HCT116 (cell line): ENCODE results near the gene TXNRD3. TPM values are rescaled to one million over a fixed set of nuclear protein-coding genes. Genes with fewer than 3 reads are reported as not detected.

ENCODE experiments used
- ATAC-seq: fragments of 200-7000 bp; cut with Tn5 transposase; 2 replicates; pipeline ENCODE4 v1.9.1; 2020; ENCODE audit warnings: mild to moderate bottlenecking, moderate library complexity
- BruUV-seq: library from RNA; stranded (reverse); fragments of 400-500 nt; replicated peaks from 2 replicates; lab custom pipeline; 2021; lab: Mats Ljungman, UMichigan
- CTCF ChIA-PET: fragments of 300-600 bp; sonication (Branson Sonifier 250); formaldehyde crosslinking; loops from one replicate; lab custom pipeline; 2021; ENCODE audit warnings: antibody characterized with exemption; lab: Charles Lee
- POLR2A ChIA-PET: fragments of 300-600, 350-600 bp; sonication (Branson Sonifier 250); formaldehyde crosslinking; loops from one replicate; lab custom pipeline; 2021; ENCODE audit warnings: antibody characterized with exemption; lab: Charles Lee
- RAD21 ChIA-PET, 2 experiments: fragments of 300-600 bp; sonication (Branson Sonifier 250); formaldehyde crosslinking; loops; one replicate each; lab custom pipeline; 2023; ENCODE audit warnings: low total read pairs in 2 of 2; ENCODE audit not compliant: uncharacterized antibody in 2 of 2, unreplicated experiment in 2 of 2, low non-redundant PET in 1 of 2; lab: Charles Lee
- DNase-seq: peaks from one replicate; pipeline ENCODE4 v3.0.0-alpha.2; 2010; ENCODE audit warnings: low read depth, low spot score
- H2AFZ ChIP-seq: fragments of 200-600 bp; shearing (Covaris generic), sonication (generic); 2 replicates; pipeline ENCODE4 v1.6.1; 2017; ENCODE audit warnings: low read depth, mixed run types, mixed read lengths, antibody characterized with exemption, low read length; ENCODE audit not compliant: poor library complexity, severe bottlenecking
- H3K27ac ChIP-seq: 2 replicates; pipeline ENCODE4 v1.5.1; 2012; ENCODE audit warnings: low read depth, low read length
- H3K27me3 ChIP-seq: fragments of 200-600 bp; sonication (generic); 2 replicates; pipeline ENCODE4 v1.6.1; 2016; ENCODE audit warnings: mixed run types, low read length, mixed read lengths; ENCODE audit not compliant: insufficient read depth
- H3K36me3 ChIP-seq, 2 experiments: fragments of 200-500 bp in 1 of 2; fragments of 200-600 bp in 1 of 2; sonication (Bioruptor generic) in 1 of 2; sonication (generic) in 1 of 2; 2 replicates each; pipeline versions ENCODE4 v1.5.1 to v1.6.1; 2014 to 2016; ENCODE audit warnings: low read length in 2 of 2, inconsistent platforms in 1 of 2, mixed read lengths in 1 of 2, mixed run types in 1 of 2; ENCODE audit not compliant: insufficient read depth in 2 of 2, control insufficient read depth in 1 of 2
- H3K4me1 ChIP-seq, 2 experiments: fragments of 200-600 bp in 1 of 2; sonication (generic) in 1 of 2; 2 replicates each; pipeline versions ENCODE4 v1.5.1 to v1.6.1; 2012 to 2017; ENCODE audit warnings: low read length in 2 of 2, inconsistent platforms in 1 of 2, mild to moderate bottlenecking in 1 of 2, mixed read lengths in 1 of 2, mixed run types in 1 of 2, moderate library complexity in 1 of 2; ENCODE audit not compliant: insufficient read depth in 2 of 2, control insufficient read depth in 1 of 2
- H3K4me2 ChIP-seq: fragments of 200-600 bp; sonication (generic); 2 replicates; pipeline ENCODE4 v1.6.1; 2017; ENCODE audit warnings: mixed run types, low read length, mixed read lengths
- H3K4me3 ChIP-seq, 2 experiments: fragments of 200-600 bp in 1 of 2; sonication (generic) in 1 of 2; replicated peaks in 1 of 2; 2 replicates each; pipeline ENCODE4 v1.5.1; 2011 to 2016; ENCODE audit warnings: low read length in 2 of 2, control low read depth in 1 of 2, low read depth in 1 of 2, mild to moderate bottlenecking in 1 of 2, mixed read lengths in 1 of 2, mixed run types in 1 of 2
- H3K79me2 ChIP-seq: fragments of 200-600 bp; sonication (generic); 2 replicates; pipeline ENCODE4 v1.6.1; 2017; ENCODE audit warnings: mild to moderate bottlenecking, mixed run types, low read length, moderate library complexity, mixed read lengths; ENCODE audit not compliant: insufficient read depth
- H3K9ac ChIP-seq: fragments of 200-600 bp; sonication (generic); 2 replicates; pipeline ENCODE4 v1.6.1; 2016; ENCODE audit warnings: low read length, mixed read lengths
- H3K9me2 ChIP-seq: fragments of 200-600 bp; sonication (generic), shearing (Covaris generic); 2 replicates; pipeline ENCODE4 v1.6.1; 2017; ENCODE audit warnings: mixed run types, mild to moderate bottlenecking, moderate library complexity; ENCODE audit not compliant: insufficient read depth
- H3K9me3 ChIP-seq, 2 experiments: fragments of 200-500 bp in 1 of 2; fragments of 200-600 bp in 1 of 2; sonication (Bioruptor generic) in 1 of 2; sonication (generic) in 1 of 2; 2 replicates each; pipeline ENCODE4 v1.6.1; 2014 to 2017; ENCODE audit warnings: low read length in 2 of 2, mixed read lengths in 2 of 2, inconsistent platforms in 1 of 2, low read depth in 1 of 2, mild to moderate bottlenecking in 1 of 2, mixed run types in 1 of 2, moderate library complexity in 1 of 2; ENCODE audit not compliant: control insufficient read depth in 1 of 2, insufficient read depth in 1 of 2
- H4K20me1 ChIP-seq: fragments of 200-600 bp; sonication (generic), shearing (Covaris generic); 2 replicates; pipeline ENCODE4 v1.6.1; 2017; ENCODE audit warnings: mixed run types, mild to moderate bottlenecking, moderate library complexity; ENCODE audit not compliant: insufficient read depth
- CBX3 ChIP-seq: IDR thresholded peaks from 2 replicates; pipeline ENCODE4 v1.6.1; 2012; ENCODE audit warnings: low read depth
- ELF1 ChIP-seq: IDR thresholded peaks from 2 replicates; pipeline ENCODE4 v1.6.1; 2012; ENCODE audit warnings: low read depth, borderline replicate concordance
- EZH2 ChIP-seq: fragments of 200-600 bp; sonication (generic); IDR thresholded peaks from 2 replicates; pipeline ENCODE4 v1.6.1; 2017; ENCODE audit warnings: antibody characterized with exemption, mixed run types
- EZH2phosphoT487 ChIP-seq: fragments of 200-600 bp; IDR thresholded peaks from 2 replicates; pipeline ENCODE4 v1.6.1; 2018; ENCODE audit warnings: antibody characterized with exemption, borderline replicate concordance
- JUND ChIP-seq: IDR thresholded peaks from 2 replicates; pipeline ENCODE4 v1.6.1; 2012
- POLR2AphosphoS5 ChIP-seq: IDR thresholded peaks from 2 replicates; pipeline ENCODE4 v1.6.1; 2011; ENCODE audit warnings: mild to moderate bottlenecking, low read depth, low read length, moderate library complexity
- RAD21 ChIP-seq: IDR thresholded peaks from 2 replicates; pipeline ENCODE4 v1.6.1; 2012; ENCODE audit warnings: low read depth, mild to moderate bottlenecking
- SIN3A ChIP-seq: IDR thresholded peaks from 2 replicates; pipeline ENCODE4 v1.6.1; 2012; ENCODE audit warnings: low read depth
- SP1 ChIP-seq: IDR thresholded peaks from 2 replicates; pipeline ENCODE4 v1.6.1; 2012; ENCODE audit warnings: low read depth
- TCF7L2 ChIP-seq: IDR thresholded peaks from 2 replicates; pipeline ENCODE4 v1.7.0; 2011; ENCODE audit warnings: borderline replicate concordance, inconsistent platforms; ENCODE audit not compliant: insufficient read depth, insufficient read length; ENCODE audit errors: extremely low read depth
- YY1 ChIP-seq: IDR thresholded peaks from 2 replicates; pipeline ENCODE4 v1.6.1; 2011; ENCODE audit warnings: low read length, low read depth, moderate library complexity, mild to moderate bottlenecking; ENCODE audit not compliant: insufficient replicate concordance; ENCODE audit errors: extremely low read depth
- intact Hi-C: fragments of 100-400 bp; cut with micrococcal nuclease; formaldehyde crosslinking; loops from 2 replicates; pipeline ENCODE4 v1.10.0; 2022
- total RNA-seq: library from RNA; stranded (reverse); gene quantifications from one replicate; pipeline ENCODE4 v1.2.1, GENCODE V29; 2021; ENCODE audit not compliant: unreplicated experiment
- TF ChIP-seq, protein P1 (sequence below): IDR thresholded peaks from 2 replicates; pipeline ENCODE4 v1.6.1; 2012
- TF ChIP-seq, protein P2 (sequence below): IDR thresholded peaks from 2 replicates; pipeline ENCODE4 v1.6.1; 2011; ENCODE audit warnings: mild to moderate bottlenecking, low read length, moderate library complexity; ENCODE audit not compliant: insufficient replicate concordance; ENCODE audit errors: extremely low read depth
- TF ChIP-seq, protein P3 (sequence below): IDR thresholded peaks from 2 replicates; pipeline ENCODE4 v1.6.1; 2012; ENCODE audit warnings: low read depth

The TXNRD3 gene
- total RNA-seq, 1 experiment from 2014 or later: 19.3 TPM

DNA sequence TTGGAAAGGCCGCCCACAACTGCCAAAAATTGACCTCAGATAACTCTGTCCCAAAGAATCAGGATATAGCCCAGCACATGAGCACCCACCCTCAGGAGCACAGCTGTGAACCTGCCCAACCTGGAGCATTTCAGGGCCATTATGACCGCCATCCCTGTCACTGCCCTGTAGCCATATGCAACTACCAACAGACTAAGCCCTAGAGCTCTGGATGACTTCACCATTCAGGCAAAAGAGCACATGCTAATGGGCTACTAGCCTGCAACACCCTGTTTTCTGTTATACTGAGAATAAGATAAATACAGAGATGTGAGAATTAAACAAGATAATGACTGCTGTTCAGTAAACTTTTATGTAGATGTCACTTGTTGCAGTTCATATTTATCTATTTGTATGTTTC lies 45.0 kb downstream of the TXNRD3 start:
- intact Hi-C loops: no loop called here
- no peaks in the 10 kb centered on the region for H3K9me2 ChIP-seq
- POLR2A ChIA-PET: no interaction called here
- no peaks in the 10 kb centered on the region for H3K27me3 ChIP-seq
- no peak overlapping the region for H3K4me2 ChIP-seq
- H3K36me3 ChIP-seq: 0 out of 4 replicates have a peak, but pooled peaks cover 2 to 5% of the 10 kb centered on the region in 2 experiments
- H3K9me3 ChIP-seq: no peaks in the 10 kb centered on the region
- H3K9ac ChIP-seq: no peak overlapping the region
- H3K4me3 ChIP-seq: no peak overlapping the region
- CTCF ChIA-PET: no interaction called here
- ATAC-seq (no peak), DNase-seq (no peak)
- RAD21 ChIA-PET: no interaction called here
- H3K79me2 ChIP-seq: no peaks in the 10 kb centered on the region
- no peak overlapping the region for H2AFZ ChIP-seq
- BruUV-seq: no TSS peak
- TF ChIP-seq TCF7L2: no peak
- no peak for TF ChIP-seq YY1
- TF ChIP-seq ELF1: no peak
- TF ChIP-seq, protein P1, sequence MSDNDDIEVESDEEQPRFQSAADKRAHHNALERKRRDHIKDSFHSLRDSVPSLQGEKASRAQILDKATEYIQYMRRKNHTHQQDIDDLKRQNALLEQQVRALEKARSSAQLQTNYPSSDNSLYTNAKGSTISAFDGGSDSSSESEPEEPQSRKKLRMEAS: no peak
- no peak for TF ChIP-seq SIN3A
- no peak for TF ChIP-seq SP1
- no peak for TF ChIP-seq RAD21
- no peak for TF ChIP-seq EZH2phosphoT487
- no peak for TF ChIP-seq CBX3
- no peak for TF ChIP-seq EZH2
- TF ChIP-seq, protein P2, sequence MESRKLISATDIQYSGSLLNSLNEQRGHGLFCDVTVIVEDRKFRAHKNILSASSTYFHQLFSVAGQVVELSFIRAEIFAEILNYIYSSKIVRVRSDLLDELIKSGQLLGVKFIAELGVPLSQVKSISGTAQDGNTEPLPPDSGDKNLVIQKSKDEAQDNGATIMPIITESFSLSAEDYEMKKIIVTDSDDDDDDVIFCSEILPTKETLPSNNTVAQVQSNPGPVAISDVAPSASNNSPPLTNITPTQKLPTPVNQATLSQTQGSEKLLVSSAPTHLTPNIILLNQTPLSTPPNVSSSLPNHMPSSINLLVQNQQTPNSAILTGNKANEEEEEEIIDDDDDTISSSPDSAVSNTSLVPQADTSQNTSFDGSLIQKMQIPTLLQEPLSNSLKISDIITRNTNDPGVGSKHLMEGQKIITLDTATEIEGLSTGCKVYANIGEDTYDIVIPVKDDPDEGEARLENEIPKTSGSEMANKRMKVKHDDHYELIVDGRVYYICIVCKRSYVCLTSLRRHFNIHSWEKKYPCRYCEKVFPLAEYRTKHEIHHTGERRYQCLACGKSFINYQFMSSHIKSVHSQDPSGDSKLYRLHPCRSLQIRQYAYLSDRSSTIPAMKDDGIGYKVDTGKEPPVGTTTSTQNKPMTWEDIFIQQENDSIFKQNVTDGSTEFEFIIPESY: no peak
- no peak for TF ChIP-seq JUND
- no peak for TF ChIP-seq POLR2AphosphoS5
- TF ChIP-seq, protein P3, sequence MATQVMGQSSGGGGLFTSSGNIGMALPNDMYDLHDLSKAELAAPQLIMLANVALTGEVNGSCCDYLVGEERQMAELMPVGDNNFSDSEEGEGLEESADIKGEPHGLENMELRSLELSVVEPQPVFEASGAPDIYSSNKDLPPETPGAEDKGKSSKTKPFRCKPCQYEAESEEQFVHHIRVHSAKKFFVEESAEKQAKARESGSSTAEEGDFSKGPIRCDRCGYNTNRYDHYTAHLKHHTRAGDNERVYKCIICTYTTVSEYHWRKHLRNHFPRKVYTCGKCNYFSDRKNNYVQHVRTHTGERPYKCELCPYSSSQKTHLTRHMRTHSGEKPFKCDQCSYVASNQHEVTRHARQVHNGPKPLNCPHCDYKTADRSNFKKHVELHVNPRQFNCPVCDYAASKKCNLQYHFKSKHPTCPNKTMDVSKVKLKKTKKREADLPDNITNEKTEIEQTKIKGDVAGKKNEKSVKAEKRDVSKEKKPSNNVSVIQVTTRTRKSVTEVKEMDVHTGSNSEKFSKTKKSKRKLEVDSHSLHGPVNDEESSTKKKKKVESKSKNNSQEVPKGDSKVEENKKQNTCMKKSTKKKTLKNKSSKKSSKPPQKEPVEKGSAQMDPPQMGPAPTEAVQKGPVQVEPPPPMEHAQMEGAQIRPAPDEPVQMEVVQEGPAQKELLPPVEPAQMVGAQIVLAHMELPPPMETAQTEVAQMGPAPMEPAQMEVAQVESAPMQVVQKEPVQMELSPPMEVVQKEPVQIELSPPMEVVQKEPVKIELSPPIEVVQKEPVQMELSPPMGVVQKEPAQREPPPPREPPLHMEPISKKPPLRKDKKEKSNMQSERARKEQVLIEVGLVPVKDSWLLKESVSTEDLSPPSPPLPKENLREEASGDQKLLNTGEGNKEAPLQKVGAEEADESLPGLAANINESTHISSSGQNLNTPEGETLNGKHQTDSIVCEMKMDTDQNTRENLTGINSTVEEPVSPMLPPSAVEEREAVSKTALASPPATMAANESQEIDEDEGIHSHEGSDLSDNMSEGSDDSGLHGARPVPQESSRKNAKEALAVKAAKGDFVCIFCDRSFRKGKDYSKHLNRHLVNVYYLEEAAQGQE: no peak
- no peaks in the 10 kb centered on the region for H4K20me1 ChIP-seq
- H3K4me1 ChIP-seq: peaks cover 0 to 8% of the 10 kb centered on the region in 2 experiments; a peak in 1 of 4 replicates
- H3K27ac ChIP-seq: no peak overlapping the region
